SK-N-SH treated with all-trans-retinoic acid at 6 μM for 48 hours (cell line): ENCODE data around the gene RNASE12.

Experiments used
- BACH2 ChIP-seq: fragments of 250-450 bp; sonication (Bioruptor Pico); IDR thresholded peaks from 2 replicates; pipeline ENCODE4 v1.9.0; 2021; ENCODE audit warnings: mild to moderate bottlenecking, borderline replicate concordance
- TSHZ2 ChIP-seq: fragments of 250-450 bp; sonication (Bioruptor Pico); IDR thresholded peaks from 2 replicates; pipeline ENCODE4 v1.5.0; 2020; ENCODE audit warnings: mild to moderate bottlenecking, moderate library complexity

GRCh38 chr14:20603813-20604690 lies 12.9 kb upstream of the RNASE12 start:
- TF ChIP-seq BACH2 (CRISPR knock-in tag) (no peak), TSHZ2 (no peak)
